Mammary epithelial cell (primary cell): Measurements from ENCODE around the gene PMEL.

Experiments
- CTCF ChIP-seq, 2 donors: IDR thresholded peaks in 1 of 2; conservative IDR thresholded peaks in 1 of 2; 2 replicates each; pipeline ENCODE4 v1.5.1; 2011 to 2012; ENCODE audit warnings: inconsistent platforms in 2 of 2, low read length in 2 of 2, mild to moderate bottlenecking in 2 of 2, control low read depth in 1 of 2, low read depth in 1 of 2; ENCODE audit not compliant: insufficient read depth in 1 of 2; ENCODE audit errors: extremely low read depth in 1 of 2
- EZH2 ChIP-seq: IDR thresholded peaks from 2 replicates; pipeline ENCODE4 v1.6.1; 2012; ENCODE audit warnings: low read length, inconsistent platforms, borderline replicate concordance

GRCh38 chr12:55925870-55926737, 39.7 kb downstream of the PMEL start:
- TF ChIP-seq CTCF (conservative IDR thresholded peaks at IDR 0.05 in 1 of 2, IDR thresholded peaks at IDR 0.05 in 1 of 2; ENCODE audit: extremely low read depth in 1 of 2, insufficient read depth in 1 of 2, low read depth in 1 of 2, low read length in 2 of 2) (no peak), EZH2 (no peak)
